LoVo (cell line): ENCODE measurements around the gene PIAS3.
"Not testable (repeated sequence)": the region's sequence is repeated elsewhere in the genome, so short reads cannot be mapped to it uniquely, and the experiment has no call there.

Source experiments
- DNase-seq: peaks from one replicate; pipeline ENCODE4 v3.0.0-alpha.2; 2016; ENCODE audit warnings: low spot score

PIAS3 gene

GRCh38 chr1:145823565-145824498 is 35.0 kb downstream of the PIAS3 start, which contains the start of the genes POLR3C and RNF115:
POLR3C (plus strand) TSS chr1:145824200; CDS start chr1:145825777, 1,577 bp downstream.
RNF115 (minus strand) TSS chr1:145824095; CDS start chr1:145823873, 222 bp downstream.
- peak; percentile 88 for DNase-seq

DNA sequence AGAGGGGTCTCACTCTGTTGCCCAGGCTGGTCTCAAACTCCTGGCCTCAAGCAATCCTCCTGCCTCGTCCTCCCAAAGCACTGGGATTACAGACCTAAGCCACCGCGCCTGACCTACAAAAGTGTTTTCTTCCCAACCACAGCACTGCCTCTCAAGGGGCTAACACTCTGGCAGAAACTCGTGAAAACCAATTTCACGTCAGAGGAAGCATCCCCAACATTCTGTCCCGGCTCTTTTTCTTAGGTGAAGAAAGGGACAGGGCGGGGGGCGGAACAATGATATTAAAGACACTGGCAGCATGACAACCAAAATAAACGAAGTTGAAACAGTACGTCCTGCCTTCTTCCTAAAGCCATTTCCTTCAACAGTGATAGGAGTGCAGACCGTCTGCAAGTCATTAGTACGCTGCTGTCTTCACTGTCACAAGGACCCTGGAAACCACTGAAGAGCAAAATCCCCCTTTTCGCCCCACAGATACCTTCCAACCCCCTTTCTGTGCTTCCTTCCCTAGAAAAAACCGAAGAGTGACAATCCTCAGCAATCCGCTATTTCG is 36.0 kb downstream of the PIAS3 start:
- not testable (repeated sequence) for DNase-seq

DNA sequence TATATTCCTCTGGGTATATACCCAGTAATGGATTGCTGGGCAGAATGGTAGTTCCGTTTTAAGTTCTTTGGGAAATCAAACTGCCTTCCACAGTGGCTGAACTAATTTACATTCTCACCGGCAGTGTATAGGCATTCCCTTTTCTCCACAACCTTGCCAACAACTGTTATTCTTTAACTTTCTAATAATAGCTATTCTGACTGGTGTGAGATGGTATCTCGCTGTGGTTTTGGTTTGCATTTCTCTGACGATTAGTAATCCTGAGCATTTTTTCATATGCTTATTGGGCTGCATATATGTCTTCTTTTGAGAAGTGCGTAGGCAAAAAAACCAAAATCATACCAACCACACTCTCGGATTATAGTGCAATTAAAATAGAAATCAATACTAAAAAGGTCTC is 40.8 kb downstream of the PIAS3 start:
- not testable (repeated sequence) for DNase-seq

DNA sequence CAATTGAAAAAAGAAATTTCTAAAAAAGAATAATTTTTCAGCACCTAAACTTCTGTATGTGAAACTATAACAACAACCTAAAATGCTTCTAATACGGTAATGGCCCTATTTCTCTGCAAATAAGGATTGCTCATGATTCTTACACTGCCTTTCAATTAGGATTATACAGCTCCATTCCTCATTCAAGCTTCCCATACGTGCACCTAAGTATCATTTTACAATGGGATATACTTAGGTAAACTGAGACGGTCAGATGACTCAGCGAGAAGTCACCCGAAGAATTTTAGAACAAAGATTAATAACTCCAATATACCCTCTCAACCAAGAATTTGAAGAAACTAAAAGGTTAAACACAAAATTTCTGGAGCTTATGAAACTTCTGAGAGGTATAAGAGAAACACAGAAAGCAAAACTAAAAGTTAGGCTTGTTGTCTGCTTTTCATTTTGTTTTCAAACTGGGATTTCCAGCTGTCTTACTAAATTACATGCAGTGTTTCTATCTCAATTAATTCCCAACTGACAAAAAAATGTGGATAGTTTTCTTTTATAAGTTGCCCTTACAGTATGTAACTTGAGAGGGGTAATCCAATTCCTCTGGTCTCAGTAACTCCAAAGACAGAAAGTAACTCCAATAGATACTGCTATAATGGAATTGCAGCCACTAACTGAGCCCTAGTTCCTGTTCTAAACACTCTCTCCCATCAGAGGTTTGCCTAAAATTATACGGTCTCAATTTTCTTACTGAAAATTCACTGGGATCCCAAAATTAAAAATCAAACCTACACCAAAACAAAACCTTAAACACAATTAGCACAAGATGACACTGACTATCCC is 45.7 kb downstream of the PIAS3 start:
- not testable (repeated sequence) for DNase-seq

GRCh38 chr1:145806844-145807243 is 52.0 kb downstream of the PIAS3 start:
- DNase-seq = no peak

DNA sequence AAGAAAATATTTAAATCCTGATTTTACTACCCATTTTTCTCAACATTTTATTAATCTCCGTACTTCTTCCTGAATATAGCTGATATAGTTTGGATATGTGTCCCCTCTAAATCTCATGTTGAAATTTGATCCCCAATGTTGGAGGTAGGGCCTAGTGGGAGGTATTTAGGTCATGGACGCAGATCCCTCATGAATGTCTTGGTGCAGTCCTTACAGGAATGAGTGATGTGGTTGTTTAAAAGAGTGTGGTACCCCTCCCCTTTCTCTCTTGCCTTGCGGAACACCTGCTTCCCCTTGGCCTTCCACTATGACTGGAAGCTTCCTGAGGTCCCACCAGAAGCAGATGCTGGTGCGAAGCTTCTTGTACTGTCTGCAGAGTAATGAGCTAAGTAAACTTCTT is 52.5 kb downstream of the PIAS3 start:
- DNase-seq = no peak

DNA sequence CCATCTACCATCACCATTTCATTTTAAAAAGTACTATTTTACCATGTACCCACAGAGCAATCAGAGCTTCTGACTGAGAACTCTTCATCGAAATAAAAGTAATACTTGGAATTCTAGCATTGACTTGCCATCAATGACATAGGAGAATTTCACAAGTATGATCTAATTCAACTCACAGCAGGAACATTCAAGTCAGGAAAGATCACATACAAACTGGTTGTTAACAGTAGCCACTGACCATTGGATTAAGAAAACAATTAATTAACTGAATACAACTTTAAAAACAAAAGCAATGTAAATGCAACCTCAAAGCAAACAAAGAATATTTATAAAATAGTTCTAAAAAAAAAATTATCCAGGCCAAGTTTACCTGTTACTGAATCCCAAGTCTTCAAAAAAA is 53.8 kb downstream of the PIAS3 start:
- DNase-seq = no peak

- no peak for DNase-seq
Measured at GRCh38 chr1:145804235-145805045, 54.4 kb downstream of the PIAS3 start.

- DNase-seq = no peak
Measured at GRCh38 chr1:145799806-145800205, 59.1 kb downstream of the PIAS3 start.
